ENCODE measurements around the gene ZMYM5. TPM values are rescaled to one million over a fixed set of nuclear protein-coding genes. Genes with fewer than 3 reads are reported as not detected.

Gene ZMYM5
- total and polyA plus RNA-seq, 4 donors = 2.6 to 8.1 (median 5.9) TPM

- WGBS = 88% methylated on average over 4 of the region's 4 CpGs
- no peak overlapping the region for H3K27ac ChIP-seq (ENCODE audit: low read depth in 1 of 2, low read length in 2 of 2)
- TF ChIP-seq YY1 (IDR thresholded peaks at IDR 0.05) (no peak), RXRA (IDR thresholded peaks at IDR 0.05) (no peak), CTCF (IDR thresholded peaks at IDR 0.05; ENCODE audit: low read depth, low read length, missing input control) (no peak), RAD21 (IDR thresholded peaks at IDR 0.05) (no peak), TAF1 (conservative IDR thresholded peaks at IDR 0.05) (no peak), EGR1 (IDR thresholded peaks at IDR 0.05; ENCODE audit: low read depth in 2 of 2) (no peak), SP1 (IDR thresholded peaks at IDR 0.05) (no peak), MAX (IDR thresholded peaks at IDR 0.05) (no peak), FOXA1 (IDR thresholded peaks at IDR 0.05) (no peak), HNF4G (IDR thresholded peaks at IDR 0.05) (no peak), ZBTB33 (IDR thresholded peaks at IDR 0.05) (no peak), GABPA (IDR thresholded peaks at IDR 0.05 in 1 of 2, conservative IDR thresholded peaks at IDR 0.05 in 1 of 2) (no peak), HNF4A (conservative IDR thresholded peaks at IDR 0.05) (no peak), NR2F2 (IDR thresholded peaks at IDR 0.05) (no peak), REST (IDR thresholded peaks at IDR 0.05) (no peak), FOXA2 (IDR thresholded peaks at IDR 0.05) (no peak), JUND (IDR thresholded peaks at IDR 0.05) (no peak)
- H3K27me3 ChIP-seq (ENCODE audit: control insufficient read depth in 4 of 4, insufficient read depth in 4 of 4, low read length in 3 of 4) = no peaks in the 10 kb centered on the region
- no peak overlapping the region for H3K9ac ChIP-seq (ENCODE audit: low read depth in 1 of 2, low read length in 2 of 2)
- H3K4me1 ChIP-seq (ENCODE audit: control insufficient read depth in 4 of 4, insufficient read depth in 4 of 4, low read length in 3 of 4) = no peaks in the 10 kb centered on the region
- no peak overlapping the region for H3K4me3 ChIP-seq (ENCODE audit: low read depth in 1 of 3, low read length in 3 of 3)
- no peaks in the 10 kb centered on the region for H3K36me3 ChIP-seq (ENCODE audit: control insufficient read depth in 4 of 4, insufficient read depth in 3 of 4, low read depth in 1 of 4, low read length in 3 of 4)
- no peaks in the 10 kb centered on the region for H3K9me3 ChIP-seq (ENCODE audit: control insufficient read depth in 4 of 4, low read length in 3 of 4)
- DNase-seq (ENCODE audit: low spot score) = no peak
Observed at GRCh38 chr13:19805765-19806164, 57.7 kb downstream of the ZMYM5 start.

GRCh38 chr13:19795956-19796355 is 67.5 kb downstream of the ZMYM5 start:
- no peak for TF ChIP-seq HNF4G (IDR thresholded peaks at IDR 0.05)
- no peak for TF ChIP-seq ATF3 (IDR thresholded peaks at IDR 0.05)
- TF ChIP-seq GABPA (IDR thresholded peaks at IDR 0.05 in 1 of 2, conservative IDR thresholded peaks at IDR 0.05 in 1 of 2) = no peak
- TF ChIP-seq MAX (IDR thresholded peaks at IDR 0.05) = no peak
- Histone ChIP-seq H3K27me3 (ENCODE audit: control insufficient read depth in 4 of 4, insufficient read depth in 4 of 4, low read length in 3 of 4) (no peaks in the 10 kb centered on the region), H3K4me3 (ENCODE audit: low read depth in 1 of 3, low read length in 3 of 3) (no peak overlapping the region), H3K9me3 (ENCODE audit: control insufficient read depth in 4 of 4, low read length in 3 of 4) (no peaks in the 10 kb centered on the region), H3K4me1 (ENCODE audit: control insufficient read depth in 4 of 4, insufficient read depth in 4 of 4, low read length in 3 of 4) (no peaks in the 10 kb centered on the region), H3K36me3 (ENCODE audit: control insufficient read depth in 4 of 4, insufficient read depth in 3 of 4, low read depth in 1 of 4, low read length in 3 of 4) (no peaks in the 10 kb centered on the region), H3K9ac (ENCODE audit: low read depth in 1 of 2, low read length in 2 of 2) (no peak overlapping the region), H3K27ac (ENCODE audit: low read depth in 1 of 2, low read length in 2 of 2) (no peak overlapping the region)
- no peak for DNase-seq (ENCODE audit: low spot score)
- WGBS = 96% methylated on average over 7 of the region's 7 CpGs
